Mesangial cell (primary cell): ENCODE measurements around the gene QPCTL. TPM values are rescaled to one million over a fixed set of nuclear protein-coding genes. Genes with fewer than 3 reads are reported as not detected.

Experiments used
- total RNA-seq: library from RNA; depleted of rRNA; stranded (reverse); fragments of >200 nt; gene quantifications from 2 replicates; pipeline ENCODE4 v1.2.3, GENCODE V29; 2015

The QPCTL gene
- total RNA-seq = 22.2 and 29.7 TPM in 2 replicates

GRCh38 chr19:45692187-45693105 lies at the start of gene QPCTL:
Gene QPCTL, plus strand, starts transcription at chr19:45692666. Its CDS starts 38 bp downstream, at chr19:45692704.

GRCh38 chr19:45667620-45668341 lies 24.7 kb upstream of the QPCTL start, which contains the start of gene GIPR:
Gene GIPR, plus strand, starts transcription at chr19:45668221. Its CDS starts 1,300 bp downstream, at chr19:45669521.

GRCh38 chr19:45691516-45692186 lies 815 bp upstream of the QPCTL start, which contains the start of gene SNRPD2:
Gene SNRPD2, minus strand, starts transcription at chr19:45691953. Its CDS starts 65 bp downstream, at chr19:45691888.

GRCh38 chr19:45730368-45731288 lies 38.2 kb downstream of the QPCTL start, which contains the start of gene FBXO46:
Gene FBXO46, minus strand, starts transcription at chr19:45730896. Its CDS starts 17,401 bp downstream, at chr19:45713495.

GRCh38 chr19:45733160-45733810 lies 40.8 kb downstream of the QPCTL start, which contains the start of gene MEIOSIN:
Gene MEIOSIN, plus strand, starts transcription at chr19:45733439. Its CDS starts 1,938 bp downstream, at chr19:45735377.

Other genes with a start within 250 kb of the QPCTL start
- 15.2 and 20.0 TPM in 2 replicates for gene FOSB, start 224.7 kb upstream of the QPCTL start, total RNA-seq
- 11.7 and 24.2 TPM in 2 replicates for gene RTN2, start 195.6 kb upstream of the QPCTL start, total RNA-seq
- 1.0 TPM in 1 of 2 replicates, not detected in the other for gene PPM1N, start 194.2 kb upstream of the QPCTL start, total RNA-seq
- gene VASP, start 185.2 kb upstream of the QPCTL start, total RNA-seq = 140 and 199 TPM in 2 replicates
- gene OPA3, start 107.9 kb upstream of the QPCTL start, total RNA-seq = 8.5 and 11.9 TPM in 2 replicates
- not detected in 2 replicates for gene GPR4, start 90.5 kb upstream of the QPCTL start, total RNA-seq
- 16.4 and 17.9 TPM in 2 replicates for gene EML2, start 53.3 kb upstream of the QPCTL start, total RNA-seq
- gene GIPR, start 24.4 kb upstream of the QPCTL start, total RNA-seq = 0.51 TPM in 1 of 2 replicates, not detected in the other
- gene SNRPD2, start 713 bp upstream of the QPCTL start, total RNA-seq = 134 and 228 TPM in 2 replicates
- gene FBXO46, start 38.2 kb downstream of the QPCTL start, total RNA-seq = 11.9 and 15.3 TPM in 2 replicates
- not detected in 2 replicates for gene MEIOSIN, start 40.8 kb downstream of the QPCTL start, total RNA-seq
- gene SIX5, start 76.6 kb downstream of the QPCTL start, total RNA-seq = 14.2 and 26.9 TPM in 2 replicates
- gene DMPK, start 89.8 kb downstream of the QPCTL start, total RNA-seq = 8.5 and 23.1 TPM in 2 replicates
- gene DMWD, start 100.2 kb downstream of the QPCTL start, total RNA-seq = 35.0 and 39.7 TPM in 2 replicates
- under 0.01 TPM in 1 of 2 replicates, not detected in the other for gene RSPH6A, start 122.6 kb downstream of the QPCTL start, total RNA-seq
- gene SYMPK, start 170.5 kb downstream of the QPCTL start, total RNA-seq = 45.0 and 54.6 TPM in 2 replicates
- 0.33 and 1.4 TPM in 2 replicates for gene FOXA3, start 171.7 kb downstream of the QPCTL start, total RNA-seq
- 28.0 and 39.0 TPM in 2 replicates for gene IRF2BP1, start 193.5 kb downstream of the QPCTL start, total RNA-seq
- 3.6 and 5.5 TPM in 2 replicates for gene MYPOP, start 209.9 kb downstream of the QPCTL start, total RNA-seq
- gene NANOS2, start 222.1 kb downstream of the QPCTL start, total RNA-seq = not detected in 2 replicates